Heart left ventricle (tissue), 13 donors: ENCODE results near the gene LTBP2.

Experiments used
- POLR2A ChIP-seq, 2 donors: fragments of 450-650 bp; IDR thresholded peaks; one replicate each; pipeline ENCODE4 v1.6.1; 2017; ENCODE audit warnings: antibody characterized with exemption in 2 of 2, mild to moderate bottlenecking in 2 of 2, moderate library complexity in 2 of 2
- TF ChIP-seq, protein P1 (sequence below), 12 donors: fragments of 200-600 bp; sonication (generic) in 4 of 12; IDR thresholded peaks; one replicate each; pipeline versions ENCODE4 v1.5.0 to v1.8.0; 2018 to 2022; ENCODE audit warnings: antibody characterized with exemption in 12 of 12, mild to moderate bottlenecking in 5 of 12
- donor health status: ischemic (EF 13 %, LVEDD 7.1; RV severe dilation, severe dysfunction).
- donor health status: DM: no; HTN: yes; CAD: no.
- donor health status: DM: no; HTN: no; CAD: no.
- donor health status: ischemic (EF 25% LVEDD 6.9; RV normal size, moderate dysfunction).
- donor health status: ischemic (EF 25% LVEDD 5.7; RV mildly dilated, moderate dysfunction).
- donor health status: ischemic (EF 35%, LVEDD 5.7; RV mildly dilated, moderate dysfunction).
- donor health status: nonischemic (EF 11% LVEDD 7.7; RV severe dilation, severe dysfunction).
- donor health status: DM: yes; HTN: yes; CAD: no.
- donor health status: PGD.
- donor health status: ischemic (EF 29% LVEDD 5.4; RV normal size, mild dysfunction).
- donor health status: nonischemic (EF 23%, LVEDD 6.1; RV moderate dilation, normal function).

DNA sequence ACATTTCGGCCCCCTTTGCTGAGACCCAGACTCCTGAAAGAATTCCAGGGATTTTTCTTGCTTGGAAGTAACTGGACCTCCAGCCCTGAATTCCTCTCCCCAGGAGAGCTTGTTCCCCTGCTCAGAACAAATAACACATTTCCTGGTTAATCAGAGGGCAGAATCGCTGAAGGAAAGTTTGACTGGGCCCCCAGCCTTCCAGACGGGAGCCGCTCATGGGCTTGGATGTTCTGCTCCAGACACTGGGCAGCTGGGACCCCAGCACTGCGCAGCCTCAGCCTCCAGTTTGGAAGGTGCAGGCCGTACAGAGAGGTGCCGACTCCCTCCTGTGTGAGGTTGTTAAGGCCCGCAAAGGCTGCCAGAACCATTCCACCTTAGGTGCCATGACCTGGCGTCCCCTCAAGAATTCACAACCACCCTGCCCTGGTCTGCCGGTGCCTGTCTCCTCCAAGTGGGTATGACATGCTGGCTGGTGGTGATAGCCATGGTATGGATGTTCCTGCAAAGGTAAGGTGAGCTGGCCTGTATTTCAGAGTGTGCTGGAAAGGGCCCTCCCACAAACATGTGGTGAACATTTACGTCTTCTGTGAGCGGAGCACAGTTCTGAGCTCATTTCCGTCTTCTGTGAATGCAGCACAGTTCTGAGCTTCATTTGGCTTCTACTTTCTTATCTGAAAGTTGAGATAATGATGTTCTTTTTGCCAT, 5.1 kb upstream of the LTBP2 start:
- TF ChIP-seq, protein P1, sequence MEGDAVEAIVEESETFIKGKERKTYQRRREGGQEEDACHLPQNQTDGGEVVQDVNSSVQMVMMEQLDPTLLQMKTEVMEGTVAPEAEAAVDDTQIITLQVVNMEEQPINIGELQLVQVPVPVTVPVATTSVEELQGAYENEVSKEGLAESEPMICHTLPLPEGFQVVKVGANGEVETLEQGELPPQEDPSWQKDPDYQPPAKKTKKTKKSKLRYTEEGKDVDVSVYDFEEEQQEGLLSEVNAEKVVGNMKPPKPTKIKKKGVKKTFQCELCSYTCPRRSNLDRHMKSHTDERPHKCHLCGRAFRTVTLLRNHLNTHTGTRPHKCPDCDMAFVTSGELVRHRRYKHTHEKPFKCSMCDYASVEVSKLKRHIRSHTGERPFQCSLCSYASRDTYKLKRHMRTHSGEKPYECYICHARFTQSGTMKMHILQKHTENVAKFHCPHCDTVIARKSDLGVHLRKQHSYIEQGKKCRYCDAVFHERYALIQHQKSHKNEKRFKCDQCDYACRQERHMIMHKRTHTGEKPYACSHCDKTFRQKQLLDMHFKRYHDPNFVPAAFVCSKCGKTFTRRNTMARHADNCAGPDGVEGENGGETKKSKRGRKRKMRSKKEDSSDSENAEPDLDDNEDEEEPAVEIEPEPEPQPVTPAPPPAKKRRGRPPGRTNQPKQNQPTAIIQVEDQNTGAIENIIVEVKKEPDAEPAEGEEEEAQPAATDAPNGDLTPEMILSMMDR (IDR thresholded peaks at IDR 0.05): no peak
- no peak for TF ChIP-seq POLR2A (IDR thresholded peaks at IDR 0.05)
